Astrocyte (in vitro differentiated cells and primary cell): ENCODE results near the gene MBNL3. TPM values are rescaled to one million over a fixed set of nuclear protein-coding genes. Genes with fewer than 3 reads are reported as not detected.

Source experiments
- DNase-seq: peaks from one replicate; pipeline ENCODE4 v3.0.0-alpha.2; 2010; ENCODE audit warnings: low read depth
- FAIRE-seq: peaks from 2 replicates; lab custom pipeline; 2011; peaks lifted over from hg19 to GRCh38; lab: Jason Lieb, UNC
- H2AFZ ChIP-seq: 2 replicates; pipeline ENCODE4 v1.6.0; 2012; ENCODE audit warnings: low read depth, low read length, inconsistent platforms
- H3K27ac ChIP-seq: 2 replicates; pipeline ENCODE4 v1.5.1; 2011; ENCODE audit warnings: low read depth, low read length, inconsistent platforms
- H3K27me3 ChIP-seq: 2 replicates; pipeline ENCODE4 v1.6.0; 2011; ENCODE audit warnings: low read length, inconsistent platforms; ENCODE audit not compliant: insufficient read depth
- H3K36me3 ChIP-seq: 2 replicates; pipeline ENCODE4 v1.5.1; 2011; ENCODE audit warnings: low read length, inconsistent platforms; ENCODE audit not compliant: insufficient read depth
- H3K4me1 ChIP-seq: 2 replicates; pipeline ENCODE4 v1.5.1; 2011; ENCODE audit warnings: low read length, inconsistent platforms; ENCODE audit not compliant: insufficient read depth
- H3K4me2 ChIP-seq: 2 replicates; pipeline ENCODE4 v1.6.0; 2012; ENCODE audit warnings: low read length, inconsistent platforms
- H3K4me3 ChIP-seq: 2 replicates; pipeline ENCODE4 v1.5.1; 2011; ENCODE audit warnings: low read depth, mild to moderate bottlenecking, low read length, inconsistent platforms; ENCODE audit not compliant: insufficient read depth
- H3K79me2 ChIP-seq: 2 replicates; pipeline ENCODE4 v1.6.0; 2012; ENCODE audit warnings: mild to moderate bottlenecking, low read length, inconsistent platforms; ENCODE audit not compliant: insufficient read depth
- H3K9ac ChIP-seq: 2 replicates; pipeline ENCODE4 v1.6.0; 2012; ENCODE audit warnings: mild to moderate bottlenecking, low read length, inconsistent platforms
- H3K9me3 ChIP-seq: 2 replicates; pipeline ENCODE4 v1.5.1; 2012; ENCODE audit warnings: low read depth, mild to moderate bottlenecking, low read length, inconsistent platforms; ENCODE audit not compliant: insufficient read depth
- H4K20me1 ChIP-seq: 2 replicates; pipeline ENCODE4 v1.6.0; 2012; ENCODE audit warnings: low read length, inconsistent platforms; ENCODE audit not compliant: insufficient read depth
- H3K27ac Mint-ChIP-seq: one replicate; pipeline ENCODE4 v1.8.0; 2021; ENCODE audit warnings: mild to moderate bottlenecking, mixed read lengths; ENCODE audit not compliant: unreplicated experiment
- H3K27me3 Mint-ChIP-seq: one replicate; pipeline ENCODE4 v1.8.0; 2021; ENCODE audit warnings: low read depth, mixed read lengths; ENCODE audit not compliant: unreplicated experiment
- H3K36me3 Mint-ChIP-seq: one replicate; pipeline ENCODE4 v1.8.0; 2021; ENCODE audit warnings: low read depth, mixed read lengths; ENCODE audit not compliant: unreplicated experiment
- H3K4me1 Mint-ChIP-seq: one replicate; pipeline ENCODE4 v1.8.0; 2021; ENCODE audit warnings: low read depth, mixed read lengths; ENCODE audit not compliant: unreplicated experiment
- H3K4me3 Mint-ChIP-seq: one replicate; pipeline ENCODE4 v1.8.0; 2021; ENCODE audit warnings: mild to moderate bottlenecking, moderate library complexity, mixed read lengths; ENCODE audit not compliant: unreplicated experiment
- H3K9me3 Mint-ChIP-seq: one replicate; pipeline ENCODE4 v1.8.0; 2021; ENCODE audit warnings: mild to moderate bottlenecking, mixed read lengths; ENCODE audit not compliant: unreplicated experiment
- CTCF ChIP-seq: IDR thresholded peaks from 2 replicates; pipeline ENCODE4 v1.5.1; 2011; ENCODE audit warnings: low read depth, mild to moderate bottlenecking, inconsistent platforms, low read length, moderate library complexity; ENCODE audit not compliant: insufficient read depth
- EZH2 ChIP-seq: IDR thresholded peaks from 2 replicates; pipeline ENCODE4 v1.6.1; 2012; ENCODE audit warnings: mild to moderate bottlenecking, low read length, inconsistent platforms; ENCODE audit not compliant: insufficient read depth
- total RNA-seq: library from RNA; stranded (reverse); gene quantifications from 2 replicates; pipeline ENCODE4 v1.2.1, GENCODE V29; 2021

MBNL3 gene
- total RNA-seq, 1 donor from 2014 or later = 4.1 TPM

GRCh38 chrX:132375941-132376340 lies 112.9 kb downstream of the MBNL3 start:
- H4K20me1 ChIP-seq = no peaks in the 10 kb centered on the region
- H3K9me3 ChIP-seq = no peaks in the 10 kb centered on the region
- H3K27me3 ChIP-seq = no peaks in the 10 kb centered on the region
- Mint-ChIP-seq H3K4me1 (no peaks in the 10 kb centered on the region), H3K9me3 (no peaks in the 10 kb centered on the region), H3K4me3 (no peak overlapping the region), H3K27ac (no peak overlapping the region), H3K36me3 (no peaks in the 10 kb centered on the region), H3K27me3 (no peaks in the 10 kb centered on the region)
- no peaks in the 10 kb centered on the region for H3K4me1 ChIP-seq
- no peaks in the 10 kb centered on the region for H3K36me3 ChIP-seq
- no peak for TF ChIP-seq CTCF
- no peak overlapping the region for H3K4me2 ChIP-seq
- no peak overlapping the region for H3K4me3 ChIP-seq
- no peak for DNase-seq
- peak; percentile 50 for FAIRE-seq
- H3K9ac ChIP-seq = no peak overlapping the region
- no peaks in the 10 kb centered on the region for H3K79me2 ChIP-seq
- H3K27ac ChIP-seq = no peak overlapping the region
- H2AFZ ChIP-seq = no peak overlapping the region

- no peaks in the 10 kb centered on the region for H3K27me3 ChIP-seq
- no peak overlapping the region for H3K4me3 ChIP-seq
- H3K4me1 Mint-ChIP-seq = no peaks in the 10 kb centered on the region
- no peak overlapping the region for H3K9ac ChIP-seq
- no peaks in the 10 kb centered on the region for H4K20me1 ChIP-seq
- no peak overlapping the region for H3K4me2 ChIP-seq
- no peaks in the 10 kb centered on the region for H3K9me3 Mint-ChIP-seq
- no peaks in the 10 kb centered on the region for H3K79me2 ChIP-seq
- no peak overlapping the region for H3K27ac ChIP-seq
- H3K4me1 ChIP-seq = no peaks in the 10 kb centered on the region
- DNase-seq = no peak
- H3K36me3 Mint-ChIP-seq = no peaks in the 10 kb centered on the region
- TF ChIP-seq EZH2 (no peak), CTCF (no peak)
- H3K27me3 Mint-ChIP-seq = no peaks in the 10 kb centered on the region
- H3K36me3 ChIP-seq = no peaks in the 10 kb centered on the region
- no peaks in the 10 kb centered on the region for H3K9me3 ChIP-seq
- H3K4me3 Mint-ChIP-seq = no peak overlapping the region
- no peak overlapping the region for H3K27ac Mint-ChIP-seq
- FAIRE-seq = peak; percentile 81
- no peak overlapping the region for H2AFZ ChIP-seq
These were observed 115.2 kb downstream of the MBNL3 start for GRCh38 chrX:132373610-132374009.

- Mint-ChIP-seq H3K36me3 (no peaks in the 10 kb centered on the region), H3K4me3 (no peak overlapping the region), H3K27ac (no peak overlapping the region), H3K27me3 (no peaks in the 10 kb centered on the region), H3K9me3 (no peaks in the 10 kb centered on the region), H3K4me1 (no peaks in the 10 kb centered on the region)
- Histone ChIP-seq H3K27ac (no peak overlapping the region), H3K27me3 (no peaks in the 10 kb centered on the region), H3K79me2 (no peaks in the 10 kb centered on the region), H3K4me3 (no peak overlapping the region), H4K20me1 (no peaks in the 10 kb centered on the region), H3K9ac (no peak overlapping the region), H3K4me1 (no peaks in the 10 kb centered on the region), H3K36me3 (no peaks in the 10 kb centered on the region), H3K9me3 (no peaks in the 10 kb centered on the region), H3K4me2 (no peak overlapping the region), H2AFZ (no peak overlapping the region)
- no peak for FAIRE-seq
- TF ChIP-seq EZH2 (no peak), CTCF (no peak)
- DNase-seq = no peak
These were observed 119.1 kb downstream of the MBNL3 start for GRCh38 chrX:132369617-132370326.
